ENCODE measurements around the gene CD28. TPM values are rescaled to one million over a fixed set of nuclear protein-coding genes. Genes with fewer than 3 reads are reported as not detected.
"Not testable (repeated sequence)": the region's sequence is repeated elsewhere in the genome, so short reads cannot be mapped to it uniquely, and the experiment has no call there.

The CD28 gene
- total RNA-seq, 1 donor = 0.27 TPM

GRCh38 chr2:203741566-203741965 is 35.1 kb downstream of the CD28 start:
- DNase-seq (ENCODE audit: low read depth in 2 of 3, low spot score in 2 of 3) = no peak

GRCh38 chr2:203743441-203743981 is 37.1 kb downstream of the CD28 start:
- DNase-seq (ENCODE audit: low read depth in 2 of 3, low spot score in 2 of 3) = no peak

GRCh38 chr2:203744091-203744490 is 37.7 kb downstream of the CD28 start:
- DNase-seq (ENCODE audit: low read depth in 2 of 3, low spot score in 2 of 3) = no peak

- DNase-seq (ENCODE audit: low read depth in 2 of 3, low spot score in 2 of 3) = no peak
Measured at GRCh38 chr2:203745267-203745666, 38.8 kb downstream of the CD28 start.

- no peak for DNase-seq (ENCODE audit: low read depth in 2 of 3, low spot score in 2 of 3)
Measured at GRCh38 chr2:203748331-203749126, 42.1 kb downstream of the CD28 start.

- DNase-seq (ENCODE audit: low read depth in 2 of 3, low spot score in 2 of 3) = no peak
Measured at GRCh38 chr2:203750346-203751068, 44.1 kb downstream of the CD28 start.

- no peak for DNase-seq (ENCODE audit: low read depth in 2 of 3, low spot score in 2 of 3)
Measured at GRCh38 chr2:203751685-203752271, 45.3 kb downstream of the CD28 start.

- peak in 1 of 3 donors; percentile 35 for DNase-seq (ENCODE audit: low read depth in 2 of 3, low spot score in 2 of 3)
Measured at GRCh38 chr2:203756161-203756560, 49.7 kb downstream of the CD28 start.

- DNase-seq (ENCODE audit: low read depth in 2 of 3, low spot score in 2 of 3) = no peak
Measured at GRCh38 chr2:203758841-203759689, 52.6 kb downstream of the CD28 start.

GRCh38 chr2:203759690-203760365 is 53.4 kb downstream of the CD28 start:
- no peak for DNase-seq (ENCODE audit: low read depth in 2 of 3, low spot score in 2 of 3)

GRCh38 chr2:203761121-203761520 is 54.7 kb downstream of the CD28 start:
- no peak for DNase-seq (ENCODE audit: low read depth in 2 of 3, low spot score in 2 of 3)

- no peak for DNase-seq (ENCODE audit: low read depth in 2 of 3, low spot score in 2 of 3)
Measured at GRCh38 chr2:203763241-203763937, 57.0 kb downstream of the CD28 start.

- no peak for DNase-seq (ENCODE audit: low read depth in 2 of 3, low spot score in 2 of 3)
Measured at GRCh38 chr2:203763938-203764664, 57.7 kb downstream of the CD28 start.

- DNase-seq (ENCODE audit: low read depth in 2 of 3, low spot score in 2 of 3) = no peak
Measured at GRCh38 chr2:203772456-203773165, 66.2 kb downstream of the CD28 start.

- no peak for DNase-seq (ENCODE audit: low read depth in 2 of 3, low spot score in 2 of 3)
Measured at GRCh38 chr2:203774760-203775159, 68.3 kb downstream of the CD28 start.

GRCh38 chr2:203775684-203776083 is 69.2 kb downstream of the CD28 start:
- DNase-seq (ENCODE audit: low read depth in 2 of 3, low spot score in 2 of 3) = no peak

GRCh38 chr2:203777030-203777429 is 70.6 kb downstream of the CD28 start:
- no peak for DNase-seq (ENCODE audit: low read depth in 2 of 3, low spot score in 2 of 3)

GRCh38 chr2:203779477-203780073 is 73.1 kb downstream of the CD28 start:
- not testable (repeated sequence) for DNase-seq (ENCODE audit: low read depth in 2 of 3, low spot score in 2 of 3)
